Nephron progenitor cell (in vitro differentiated cells): ENCODE data around the gene PSMB11.

Experiments
- DNase-seq: peaks from one replicate; pipeline ENCODE4 v3.0.0; 2021
- H3K27ac Mint-ChIP-seq: 2 replicates; pipeline ENCODE4 v1.8.0; 2021; ENCODE audit warnings: mild to moderate bottlenecking, moderate library complexity, mixed read lengths
- H3K27me3 Mint-ChIP-seq: 2 replicates; pipeline ENCODE4 v1.8.0; 2021; ENCODE audit warnings: mild to moderate bottlenecking, low read depth, mixed read lengths; ENCODE audit not compliant: poor library complexity
- H3K36me3 Mint-ChIP-seq: 2 replicates; pipeline ENCODE4 v1.8.0; 2021; ENCODE audit warnings: low read depth, mixed read lengths
- H3K4me1 Mint-ChIP-seq: 2 replicates; pipeline ENCODE4 v1.8.0; 2021; ENCODE audit warnings: mixed read lengths
- H3K4me3 Mint-ChIP-seq: 2 replicates; pipeline ENCODE4 v1.8.0; 2021; ENCODE audit warnings: mild to moderate bottlenecking, moderate library complexity, mixed read lengths
- H3K9me3 Mint-ChIP-seq: 2 replicates; pipeline ENCODE4 v1.8.0; 2021; ENCODE audit warnings: mild to moderate bottlenecking, moderate library complexity, mixed read lengths
- TF ChIP-seq, protein P1 (sequence below): fragments of 200-600 bp; sonication (generic); IDR thresholded peaks from 2 replicates; pipeline ENCODE4 v1.5.0; 2021; ENCODE audit warnings: antibody characterized with exemption

The PSMB11 gene

DNA sequence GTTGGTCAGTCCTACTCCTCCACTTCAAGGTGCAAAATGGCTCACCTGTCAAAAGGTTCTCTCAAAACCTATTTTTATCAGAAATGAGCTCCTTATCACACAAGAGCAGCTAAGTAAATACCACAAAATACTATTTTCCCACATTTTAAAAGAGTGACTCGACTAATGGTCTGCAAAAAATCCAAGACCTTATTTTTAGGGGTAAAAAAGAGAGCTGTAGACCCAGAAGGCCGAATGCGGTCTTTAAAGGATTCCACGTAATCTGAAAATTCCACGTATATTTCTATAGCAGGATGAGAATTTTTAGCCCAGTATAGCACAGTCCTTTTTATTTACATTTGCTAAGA, 35.9 kb upstream of the PSMB11 start:
- no peaks in the 10 kb centered on the region for H3K27me3 Mint-ChIP-seq
- H3K36me3 Mint-ChIP-seq = peaks cover 12% of the 10 kb centered on the region
- DNase-seq = no peak
- H3K4me3 Mint-ChIP-seq = peak overlapping the region; percentile 91
- peak overlapping the region; percentile 99 for H3K27ac Mint-ChIP-seq
- peaks cover 54% of the 10 kb centered on the region for H3K4me1 Mint-ChIP-seq
- peaks cover 14% of the 10 kb centered on the region for H3K9me3 Mint-ChIP-seq
- TF ChIP-seq, protein P1, sequence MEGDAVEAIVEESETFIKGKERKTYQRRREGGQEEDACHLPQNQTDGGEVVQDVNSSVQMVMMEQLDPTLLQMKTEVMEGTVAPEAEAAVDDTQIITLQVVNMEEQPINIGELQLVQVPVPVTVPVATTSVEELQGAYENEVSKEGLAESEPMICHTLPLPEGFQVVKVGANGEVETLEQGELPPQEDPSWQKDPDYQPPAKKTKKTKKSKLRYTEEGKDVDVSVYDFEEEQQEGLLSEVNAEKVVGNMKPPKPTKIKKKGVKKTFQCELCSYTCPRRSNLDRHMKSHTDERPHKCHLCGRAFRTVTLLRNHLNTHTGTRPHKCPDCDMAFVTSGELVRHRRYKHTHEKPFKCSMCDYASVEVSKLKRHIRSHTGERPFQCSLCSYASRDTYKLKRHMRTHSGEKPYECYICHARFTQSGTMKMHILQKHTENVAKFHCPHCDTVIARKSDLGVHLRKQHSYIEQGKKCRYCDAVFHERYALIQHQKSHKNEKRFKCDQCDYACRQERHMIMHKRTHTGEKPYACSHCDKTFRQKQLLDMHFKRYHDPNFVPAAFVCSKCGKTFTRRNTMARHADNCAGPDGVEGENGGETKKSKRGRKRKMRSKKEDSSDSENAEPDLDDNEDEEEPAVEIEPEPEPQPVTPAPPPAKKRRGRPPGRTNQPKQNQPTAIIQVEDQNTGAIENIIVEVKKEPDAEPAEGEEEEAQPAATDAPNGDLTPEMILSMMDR = no peak

DNA sequence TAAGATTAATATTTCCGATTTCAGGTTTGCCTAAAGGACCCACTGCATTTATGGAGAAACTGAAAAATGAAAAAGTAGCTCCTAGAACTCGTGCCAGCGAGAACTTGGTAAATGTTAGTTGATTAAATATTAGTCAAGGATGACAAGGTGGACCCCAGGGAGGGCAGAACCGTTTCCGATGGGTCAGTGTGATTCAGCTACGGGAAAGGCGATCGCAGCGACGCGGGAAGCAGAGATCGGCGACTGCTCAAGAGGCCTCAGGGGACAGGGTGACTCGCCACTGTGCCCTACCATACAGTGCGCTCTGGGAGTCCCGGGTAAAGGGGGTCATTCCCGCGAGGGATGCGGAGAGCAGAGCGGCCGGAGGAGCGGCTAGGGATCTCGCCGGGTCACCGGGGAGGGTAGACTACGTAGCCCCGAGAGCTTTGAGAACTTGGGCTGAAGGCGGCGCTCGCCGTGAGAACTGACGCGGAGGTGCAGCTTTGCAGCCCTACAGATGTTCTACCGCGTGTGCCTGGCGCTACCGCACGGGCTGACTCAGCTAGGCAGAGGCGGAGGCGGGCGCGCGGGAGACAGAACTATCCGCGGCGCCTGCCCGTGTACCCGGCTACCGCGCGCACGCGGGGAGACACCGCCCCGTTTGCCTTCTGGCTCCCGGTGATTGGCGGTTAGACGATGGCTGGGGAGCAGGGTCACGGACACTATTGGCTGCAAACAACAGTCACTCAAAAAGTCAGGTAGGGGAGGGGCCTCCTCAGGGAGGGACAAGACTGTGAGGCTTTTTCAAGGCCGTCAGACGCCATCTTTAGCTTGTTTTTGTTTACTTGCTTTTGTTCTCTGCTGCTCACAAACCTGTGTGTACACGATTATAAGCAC, 35.2 kb upstream of the PSMB11 start:
- Mint-ChIP-seq H3K27me3 (no peaks in the 10 kb centered on the region), H3K9me3 (peaks cover 17% of the 10 kb centered on the region), H3K4me3 (peak overlapping the region; percentile 91), H3K4me1 (peaks cover 58% of the 10 kb centered on the region), H3K36me3 (peaks cover 12% of the 10 kb centered on the region), H3K27ac (peak overlapping the region; percentile 99)
- peak; percentile 92 for DNase-seq
- TF ChIP-seq, protein P1 = no peak

DNA sequence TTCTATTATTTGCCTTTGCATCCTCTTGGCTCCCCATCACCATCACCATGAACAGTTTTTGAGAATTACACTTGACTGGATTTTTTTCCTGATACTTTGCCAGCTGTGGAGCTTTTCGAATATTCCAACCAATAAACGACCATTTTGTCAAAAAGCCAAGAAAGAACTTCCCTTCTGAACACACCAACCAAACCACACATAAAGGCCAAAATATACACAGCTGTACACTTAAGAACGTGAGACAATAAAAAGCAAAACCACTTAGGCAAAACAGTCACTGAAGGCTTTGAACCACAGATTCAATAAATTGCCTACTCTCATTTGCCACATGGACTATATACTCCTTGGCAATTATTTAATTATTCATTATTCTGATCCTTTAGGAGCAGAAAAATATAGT, 33.2 kb upstream of the PSMB11 start:
- Mint-ChIP-seq H3K9me3 (peaks cover 17% of the 10 kb centered on the region), H3K4me1 (peaks cover 67% of the 10 kb centered on the region), H3K4me3 (peak overlapping the region; percentile 2), H3K27me3 (no peaks in the 10 kb centered on the region), H3K27ac (peak overlapping the region; percentile 9), H3K36me3 (peaks cover 9% of the 10 kb centered on the region)
- DNase-seq = no peak
- TF ChIP-seq, protein P1 = no peak

DNA sequence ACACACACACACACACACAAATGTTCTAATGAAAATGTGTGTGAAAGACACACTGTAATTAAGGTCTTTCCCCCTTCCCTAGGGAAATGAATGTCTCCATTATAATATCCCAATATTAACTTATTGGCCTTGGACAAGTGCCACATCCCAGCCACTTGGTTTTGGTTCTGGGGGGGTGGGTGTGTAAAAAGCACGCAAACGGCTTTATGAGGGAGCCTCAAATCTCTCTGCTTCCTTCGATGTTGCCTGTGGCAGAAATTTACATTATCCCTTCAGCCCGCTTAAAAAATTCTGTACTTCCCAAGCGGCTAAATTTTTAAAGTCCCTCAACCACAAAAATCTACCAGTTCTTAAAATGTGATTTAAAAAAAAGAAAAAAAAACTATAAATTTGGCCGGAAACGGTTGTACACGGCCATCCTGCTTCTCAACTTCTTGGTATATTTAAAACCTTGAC, 32.5 kb upstream of the PSMB11 start:
- H3K9me3 Mint-ChIP-seq = peaks cover 17% of the 10 kb centered on the region
- H3K4me1 Mint-ChIP-seq = peaks cover 67% of the 10 kb centered on the region
- no peak for DNase-seq
- TF ChIP-seq, protein P1 = no peak
- peaks cover 9% of the 10 kb centered on the region for H3K36me3 Mint-ChIP-seq
- no peaks in the 10 kb centered on the region for H3K27me3 Mint-ChIP-seq
- no peak overlapping the region for H3K27ac Mint-ChIP-seq
- peak overlapping the region; percentile 76 for H3K4me3 Mint-ChIP-seq

DNA sequence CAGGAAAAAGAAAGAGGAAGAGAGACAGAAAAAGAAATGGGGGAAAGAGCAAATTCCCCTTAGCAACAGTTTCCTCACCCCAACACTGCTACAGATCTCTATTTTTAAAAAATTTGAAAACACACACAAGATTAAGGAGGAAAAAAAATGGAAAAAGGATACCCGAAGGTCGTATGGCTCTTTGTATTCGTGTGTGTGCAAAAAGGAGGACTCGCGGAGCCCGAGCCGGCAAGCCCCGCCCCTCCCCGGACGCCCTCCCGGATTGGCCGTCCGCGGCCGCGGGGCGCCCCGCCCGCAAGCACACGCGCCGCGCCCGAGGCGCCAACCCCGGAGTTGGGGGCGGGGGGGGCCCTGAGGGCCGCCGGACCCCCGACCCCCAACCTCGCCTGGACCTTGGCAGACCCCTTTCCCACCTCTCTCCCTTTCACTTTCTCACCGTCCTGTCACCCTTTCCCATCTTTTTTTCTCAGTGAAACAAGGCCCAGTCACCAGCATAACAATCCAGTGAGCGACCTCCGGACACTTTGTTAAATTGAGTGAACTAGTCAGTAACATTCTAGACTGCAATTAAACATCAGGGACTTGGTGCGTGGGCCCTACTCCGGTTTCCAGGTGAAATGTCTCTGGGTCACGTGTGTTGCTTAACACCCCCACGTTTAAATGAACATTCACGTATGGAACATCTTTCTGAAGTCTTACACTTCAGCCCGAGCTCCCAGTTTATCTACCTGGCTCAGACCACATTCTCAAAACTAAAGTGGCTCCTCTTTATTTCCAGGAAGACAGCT, 31.9 kb upstream of the PSMB11 start, which contains the start of gene C14orf93:
TSS of gene C14orf93 (minus strand) at position 205 of the 788 bp plus-strand sequence. CDS start 11,120 bp downstream, outside the sequence.
- Mint-ChIP-seq H3K4me3 (peak within 1 kb of the TSS; percentile 76), H3K27ac (peak within 1 kb of the TSS; percentile 34), H3K4me1 (peaks cover 63% of the 10 kb centered on the region), H3K9me3 (peaks cover 17% of the 10 kb centered on the region), H3K27me3 (no peaks in the 10 kb centered on the region), H3K36me3 (peaks cover 9% of the 10 kb centered on the region)
- TF ChIP-seq, protein P1 = no peak
- peak; percentile 74 for DNase-seq
